Tibial artery (tissue), 4 donors: ENCODE results near the gene UBAC2.

Experiments
- DNase-seq, 2 donors: peaks; one replicate each; pipeline ENCODE4 v3.0.0-alpha.2; 2019
- H3K27ac ChIP-seq, 2 donors: fragments of 200-600 bp; sonication (generic) in 1 of 2; 1 replicate in 1 of 2; 2 replicates in 1 of 2; pipeline ENCODE4 v1.5.1; 2018 to 2019; ENCODE audit warnings: mild to moderate bottlenecking in 1 of 2
- H3K27me3 ChIP-seq, 2 donors: fragments of 200-600 bp; sonication (generic) in 1 of 2; one replicate each; pipeline versions ENCODE4 v1.5.1 to v1.6.0; 2016 to 2019
- H3K36me3 ChIP-seq, 3 donors: fragments of 200-600 bp; sonication (generic) in 2 of 3; one replicate each; pipeline ENCODE4 v1.5.1; 2016 to 2019; ENCODE audit warnings: mild to moderate bottlenecking in 2 of 3
- H3K4me1 ChIP-seq, 4 donors: fragments of 200-600 bp; sonication (generic) in 2 of 4; 1 replicate in 3 of 4; 2 replicates in 1 of 4; pipeline ENCODE4 v1.5.1; 2016 to 2019
- H3K4me3 ChIP-seq, 2 donors: fragments of 200-600 bp; sonication (generic) in 1 of 2; 1 replicate in 1 of 2; 2 replicates in 1 of 2; pipeline ENCODE4 v1.5.1; 2018 to 2019; ENCODE audit warnings: mild to moderate bottlenecking in 2 of 2
- H3K9me3 ChIP-seq, 3 donors: fragments of 200-600 bp; sonication (generic) in 1 of 3; one replicate each; pipeline ENCODE4 v1.5.1; 2016 to 2019
- CTCF ChIP-seq, 2 experiments: fragments of 200-600 bp in 1 of 2; fragments of 450-650 bp in 1 of 2; IDR thresholded peaks; one replicate each; pipeline ENCODE4 v1.5.1; 2017 to 2019; ENCODE audit warnings: antibody characterized with exemption in 2 of 2, mild to moderate bottlenecking in 1 of 2, moderate library complexity in 1 of 2
- intact Hi-C: fragments of 100-400 bp; cut with DNase I; formaldehyde crosslinking; loops from one replicate; pipeline ENCODE4 v1.15.0; 2023; ENCODE audit warnings: low total_unique reads

Gene UBAC2

GRCh38 chr13:99433543-99434075, 233.0 kb downstream of the UBAC2 start:
- Histone ChIP-seq H3K36me3 (no peaks in the 10 kb centered on the region), H3K4me3 (no peak overlapping the region), H3K9me3 (no peaks in the 10 kb centered on the region), H3K27ac (no peak overlapping the region), H3K4me1 (peaks cover 0 to 15% (median 5%) of the 10 kb centered on the region in 4 donors), H3K27me3 (no peaks in the 10 kb centered on the region)
- TF ChIP-seq CTCF (IDR thresholded peaks at IDR 0.05) = no peak
- intact Hi-C loops = no loop called here
- DNase-seq = no peak

GRCh38 chr13:99434258-99434788, 233.7 kb downstream of the UBAC2 start:
- intact Hi-C loops = no loop called here
- no peak overlapping the region for H3K27ac ChIP-seq
- H3K4me3 ChIP-seq = no peak overlapping the region
- H3K4me1 ChIP-seq = peaks cover 0 to 15% (median 5%) of the 10 kb centered on the region in 4 donors
- peaks cover 0 to 5% of the 10 kb centered on the region in 2 donors for H3K27me3 ChIP-seq
- H3K9me3 ChIP-seq = no peaks in the 10 kb centered on the region
- no peak for DNase-seq
- H3K36me3 ChIP-seq = no peaks in the 10 kb centered on the region
- TF ChIP-seq CTCF (IDR thresholded peaks at IDR 0.05) = no peak

GRCh38 chr13:99435116-99435515, 234.5 kb downstream of the UBAC2 start:
- TF ChIP-seq CTCF (IDR thresholded peaks at IDR 0.05) = no peak
- Histone ChIP-seq H3K27me3 (peaks cover 0 to 13% of the 10 kb centered on the region in 2 donors), H3K4me3 (no peak overlapping the region), H3K9me3 (no peaks in the 10 kb centered on the region), H3K4me1 (peaks cover 0 to 15% (median 5%) of the 10 kb centered on the region in 4 donors), H3K36me3 (no peaks in the 10 kb centered on the region), H3K27ac (no peak overlapping the region)
- DNase-seq = no peak
- intact Hi-C loops = no loop called here

- intact Hi-C loops = loop anchor here (2.0 kb wide), 2 partner anchors 167 to 259 kb away; no protein-coding TSS in a partner anchor
- no peak overlapping the region for H3K27ac ChIP-seq
- no peaks in the 10 kb centered on the region for H3K36me3 ChIP-seq
- no peak for DNase-seq
- no peak overlapping the region for H3K4me3 ChIP-seq
- H3K4me1 ChIP-seq = peaks cover 0 to 15% (median 5%) of the 10 kb centered on the region in 4 donors
- peaks cover 0 to 18% of the 10 kb centered on the region in 2 donors for H3K27me3 ChIP-seq
- H3K9me3 ChIP-seq = no peaks in the 10 kb centered on the region
- TF ChIP-seq CTCF (IDR thresholded peaks at IDR 0.05) = no peak
These were observed 235.3 kb downstream of the UBAC2 start for GRCh38 chr13:99435998-99436397.
